H1 (cell line): ENCODE results near the gene PPP1R18. TPM values are rescaled to one million over a fixed set of nuclear protein-coding genes. Genes with fewer than 3 reads are reported as not detected.

ENCODE experiments used
- CTCF ChIA-PET: fragments of 300-600 bp; sonication (Branson Sonifier 250); formaldehyde crosslinking; loops from one replicate; lab custom pipeline; 2021; ENCODE audit not compliant: partially characterized antibody; lab: Charles Lee
- POLR2A ChIA-PET: fragments of 300-600 bp; sonication (Branson Sonifier 250); formaldehyde crosslinking; loops from one replicate; lab custom pipeline; 2021; ENCODE audit warnings: inconsistent platforms; ENCODE audit not compliant: partially characterized antibody; lab: Charles Lee
- DNase-seq, 2 experiments: peaks; one replicate each; pipeline versions ENCODE4 v3.0.0 to v3.0.0-alpha.2; 2010 to 2022; ENCODE audit warnings: low spot score in 2 of 2, low read depth in 1 of 2, mixed read lengths in 1 of 2
- FAIRE-seq: peaks from 2 replicates; lab custom pipeline; 2011; peaks lifted over from hg19 to GRCh38; lab: Jason Lieb, UNC
- H2AFZ ChIP-seq: 2 replicates; pipeline ENCODE4 v1.8.1; 2012; ENCODE audit warnings: low read length, inconsistent platforms
- H2AK5ac ChIP-seq: 2 replicates; pipeline ENCODE4 v1.6.1; 2013; ENCODE audit warnings: low read depth, low read length
- H2BK120ac ChIP-seq: replicated peaks from 2 replicates; pipeline ENCODE3; 2013; ENCODE audit warnings: low read depth, low read length, inconsistent platforms
- H2BK12ac ChIP-seq: 2 replicates; pipeline ENCODE4 v1.6.1; 2013; ENCODE audit warnings: low read depth, low read length
- H2BK15ac ChIP-seq: 2 replicates; pipeline ENCODE4 v1.6.1; 2013; ENCODE audit warnings: low read length
- H2BK20ac ChIP-seq: 2 replicates; pipeline ENCODE4 v1.6.1; 2013; ENCODE audit warnings: low read length
- H2BK5ac ChIP-seq: 2 replicates; pipeline ENCODE4 v1.6.1; 2013; ENCODE audit warnings: low read depth, low read length
- H3K14ac ChIP-seq: 2 replicates; pipeline ENCODE4 v1.6.1; 2013; ENCODE audit warnings: inconsistent platforms; ENCODE audit not compliant: insufficient read length
- H3K18ac ChIP-seq: 2 replicates; pipeline ENCODE4 v1.6.1; 2013; ENCODE audit warnings: low read length; ENCODE audit errors: extremely low read depth
- H3K23ac ChIP-seq: 2 replicates; pipeline ENCODE4 v1.6.1; 2013; ENCODE audit warnings: inconsistent platforms; ENCODE audit not compliant: insufficient read length
- H3K23me2 ChIP-seq: 2 replicates; pipeline ENCODE4 v1.6.1; 2013; ENCODE audit warnings: low read depth, low read length
- H3K27ac ChIP-seq: 2 replicates; pipeline ENCODE4 v1.6.1; 2011; ENCODE audit warnings: low read depth, low read length, inconsistent platforms
- H3K27me3 ChIP-seq, 4 experiments: replicated peaks in 1 of 4; 1 replicate in 1 of 4; 2 replicates in 3 of 4; pipeline versions ENCODE4 v1.6.1 to v1.8.1; 2011 to 2013; ENCODE audit warnings: low read length in 3 of 4, mild to moderate bottlenecking in 3 of 4, inconsistent platforms in 2 of 4, mixed read lengths in 2 of 4, moderate library complexity in 1 of 4; ENCODE audit not compliant: control insufficient read depth in 3 of 4, insufficient read depth in 3 of 4; ENCODE audit errors: extremely low read depth in 1 of 4
- H3K36me3 ChIP-seq, 4 experiments: 2 replicates each; pipeline versions ENCODE4 v1.6.1 to v1.8.1; 2011 to 2013; ENCODE audit warnings: mild to moderate bottlenecking in 4 of 4, low read length in 3 of 4, moderate library complexity in 2 of 4, control low read depth in 1 of 4, inconsistent platforms in 1 of 4; ENCODE audit not compliant: insufficient read depth in 4 of 4, control insufficient read depth in 2 of 4
- H3K4ac ChIP-seq: replicated peaks from 2 replicates; pipeline ENCODE3; 2013; ENCODE audit warnings: low read length, low read depth, mixed read lengths, inconsistent platforms; ENCODE audit not compliant: insufficient read length
- H3K4me1 ChIP-seq, 4 experiments: replicated peaks in 1 of 4; 1 replicate in 1 of 4; 2 replicates in 3 of 4; pipeline versions ENCODE4 v1.6.1 to v1.8.1; 2011 to 2013; ENCODE audit warnings: low read length in 3 of 4, inconsistent platforms in 2 of 4, mixed read lengths in 1 of 4; ENCODE audit not compliant: insufficient read depth in 4 of 4, control insufficient read depth in 3 of 4
- H3K4me2 ChIP-seq, 2 experiments: 2 replicates each; pipeline versions ENCODE4 v1.6.1 to v1.8.1; 2011 to 2013; ENCODE audit warnings: low read depth in 2 of 2, low read length in 2 of 2, control low read depth in 1 of 2, inconsistent platforms in 1 of 2, mild to moderate bottlenecking in 1 of 2; ENCODE audit not compliant: insufficient read depth in 1 of 2
- H3K4me3 ChIP-seq, 4 experiments: fragments of 200-600, 300-600 bp in 1 of 4; sonication (generic), shearing (Covaris generic), sonication (Bioruptor Twin) in 1 of 4; 2 replicates each; pipeline versions ENCODE4 v1.5.1 to v1.8.1; 2011 to 2016; ENCODE audit warnings: low read length in 4 of 4, low read depth in 3 of 4, control low read depth in 2 of 4, inconsistent platforms in 2 of 4, mild to moderate bottlenecking in 2 of 4, mixed read lengths in 1 of 4, moderate library complexity in 1 of 4; ENCODE audit not compliant: insufficient read depth in 2 of 4; ENCODE audit errors: extremely low read depth in 1 of 4
- H3K56ac ChIP-seq: replicated peaks from 2 replicates; pipeline ENCODE3; 2013; ENCODE audit warnings: low read depth, mild to moderate bottlenecking, mixed read lengths, low read length, inconsistent platforms; ENCODE audit not compliant: insufficient read length
- H3K79me1 ChIP-seq: 2 replicates; pipeline ENCODE4 v1.6.1; 2013; ENCODE audit warnings: low read depth, low read length, control low read depth
- H3K79me2 ChIP-seq, 2 experiments: 2 replicates each; pipeline versions ENCODE4 v1.6.1 to v1.8.1; 2012 to 2013; ENCODE audit warnings: low read length in 2 of 2, mild to moderate bottlenecking in 2 of 2, inconsistent platforms in 1 of 2; ENCODE audit not compliant: insufficient read depth in 2 of 2, control insufficient read depth in 1 of 2
- H3K9ac ChIP-seq, 4 experiments: replicated peaks in 1 of 4; 1 replicate in 1 of 4; 2 replicates in 3 of 4; pipeline versions ENCODE4 v1.6.1 to v1.8.1; 2011 to 2013; ENCODE audit warnings: low read depth in 3 of 4, low read length in 3 of 4, control low read depth in 2 of 4, mild to moderate bottlenecking in 2 of 4, moderate library complexity in 2 of 4, inconsistent platforms in 1 of 4; ENCODE audit errors: extremely low read depth in 1 of 4
- H3K9me3 ChIP-seq, 2 experiments: 2 replicates each; pipeline versions ENCODE4 v1.6.1 to v1.8.1; 2012 to 2013; ENCODE audit warnings: mild to moderate bottlenecking in 2 of 2, moderate library complexity in 2 of 2, control low read depth in 1 of 2, inconsistent platforms in 1 of 2, low read depth in 1 of 2, low read length in 1 of 2, mixed read lengths in 1 of 2; ENCODE audit not compliant: insufficient read depth in 2 of 2
- H4K20me1 ChIP-seq, 2 experiments: replicated peaks in 1 of 2; 2 replicates each; pipeline versions ENCODE3 to v1.8.1; 2011 to 2013; ENCODE audit warnings: inconsistent platforms in 2 of 2, low read length in 2 of 2, mild to moderate bottlenecking in 1 of 2; ENCODE audit not compliant: insufficient read depth in 2 of 2, control insufficient read depth in 1 of 2
- H4K5ac ChIP-seq: 2 replicates; pipeline ENCODE4 v1.6.1; 2013; ENCODE audit warnings: low read length, low read depth, mixed read lengths, inconsistent platforms; ENCODE audit not compliant: insufficient read length
- H4K8ac ChIP-seq: 2 replicates; pipeline ENCODE4 v1.8.0; 2013; ENCODE audit warnings: mild to moderate bottlenecking, moderate library complexity, low read length, inconsistent platforms; ENCODE audit not compliant: insufficient read depth; ENCODE audit errors: extremely low read depth
- H4K91ac ChIP-seq: replicated peaks from 2 replicates; pipeline ENCODE3; 2013; ENCODE audit warnings: low read length, mixed read lengths, inconsistent platforms; ENCODE audit not compliant: insufficient read length
- BRCA1 ChIP-seq: IDR thresholded peaks from 2 replicates; pipeline ENCODE4 v1.6.1; 2012; ENCODE audit warnings: low read depth, low read length, improper control_type of control experiment
- CBX8 ChIP-seq: fragments of 300-800, 300-1000 bp; sonication (generic); IDR thresholded peaks from 2 replicates; pipeline ENCODE4 v1.7.1; 2016; ENCODE audit warnings: low read depth, low read length, borderline replicate concordance
- EP300 ChIP-seq, 2 experiments: IDR thresholded peaks; 1 replicate in 1 of 2; 2 replicates in 1 of 2; pipeline ENCODE4 v1.6.1; 2011 to 2012; ENCODE audit warnings: low read depth in 2 of 2, low read length in 2 of 2, mild to moderate bottlenecking in 2 of 2, borderline replicate concordance in 1 of 2, inconsistent platforms in 1 of 2, moderate library complexity in 1 of 2
- GTF2F1 ChIP-seq: IDR thresholded peaks from 2 replicates; pipeline ENCODE4 v1.6.1; 2012; ENCODE audit warnings: low read depth, low read length, improper control_type of control experiment, borderline replicate concordance
- RNF2 ChIP-seq: fragments of 200-900, 300-1000 bp; sonication (generic); IDR thresholded peaks from 2 replicates; pipeline ENCODE4 v1.7.1; 2016; ENCODE audit warnings: borderline replicate concordance, low read depth, mild to moderate bottlenecking, antibody characterized with exemption, low read length; ENCODE audit not compliant: poor library complexity, severe bottlenecking; ENCODE audit errors: missing control alignments
- RXRA ChIP-seq: IDR thresholded peaks from 2 replicates; pipeline ENCODE4 v1.6.1; 2011; ENCODE audit warnings: low read depth, mild to moderate bottlenecking, low read length, moderate library complexity; ENCODE audit not compliant: insufficient read depth
- SP4 ChIP-seq: IDR thresholded peaks from 2 replicates; pipeline ENCODE4 v1.6.1; 2012; ENCODE audit warnings: low read length, inconsistent platforms
- TAF1 ChIP-seq: IDR thresholded peaks from 2 replicates; pipeline ENCODE4 v1.6.1; 2011; ENCODE audit warnings: mild to moderate bottlenecking, low read depth, low read length
- polyA plus RNA-seq, 7 experiments: library from polyadenylated mRNA; depleted of rRNA in 3 of 7; stranded (reverse) in 5 of 7; unstranded in 2 of 7; fragments of >200 nt in 5 of 7; fragments of 200-250 nt in 2 of 7; gene quantifications; 1 replicate in 5 of 7; 2 replicates in 1 of 7; 4 replicates in 1 of 7; pipeline versions ENCODE4 v1.2.1 to v1.2.3, GENCODE V29; 2011 to 2013; ENCODE audit warnings: missing spikeins in 2 of 7, mixed read lengths in 2 of 7
- total RNA-seq: library from RNA; stranded (reverse); fragmentation: NEBNext Ultra II Directional; extraction: Animal tissue kit (Norgen Biotek cat#: 25700); gene quantifications from 2 replicates; pipeline ENCODE4 v1.2.1, GENCODE V29; 2021

PPP1R18 gene
- total and polyA plus RNA-seq, 2 of the 8 experiments (the other 6 are each of a cell fraction or from before 2014, with no cell fraction given), result 25.1 to 29.1 TPM

- Histone ChIP-seq H3K36me3 (peaks cover 18 to 74% (median 65%) of the 10 kb centered on the region in 4 experiments), H3K4me2 (no peak overlapping the region), H4K8ac (no peak overlapping the region), H4K5ac (no peak overlapping the region), H4K91ac (no peak overlapping the region), H3K4me3 (no peak overlapping the region), H3K23me2 (no peaks in the 10 kb centered on the region), H2BK20ac (no peak overlapping the region), H3K23ac (no peak overlapping the region), H2AFZ (no peak overlapping the region), H3K14ac (no peak overlapping the region), H3K9me3 (no peaks in the 10 kb centered on the region), H3K4ac (no peak overlapping the region), H2BK12ac (no peak overlapping the region), H3K4me1 (no peaks in the 10 kb centered on the region), H2BK15ac (no peak overlapping the region), H2AK5ac (no peak overlapping the region), H3K27me3 (no peaks in the 10 kb centered on the region), H3K79me2 (no peaks in the 10 kb centered on the region), H3K79me1 (no peaks in the 10 kb centered on the region), H3K27ac (no peak overlapping the region), H2BK5ac (no peak overlapping the region), H3K9ac (no peak overlapping the region), H3K56ac (no peak overlapping the region), H3K18ac (no peak overlapping the region), H4K20me1 (peaks cover 3 to 6% of the 10 kb centered on the region in 2 experiments), H2BK120ac (no peak overlapping the region)
- ChIA-PET POLR2A (interaction anchor here (0.6 to 1.9 kb wide), 7 partner anchors 9 to 170 kb away, joined by 3 to 9 read pairs (median 4); no protein-coding TSS in a partner anchor), CTCF (interaction anchor here (1.5 to 3.3 kb wide), 2 partner anchors 9 to 14 kb away, joined by 3 to 12 read pairs; partner anchors contain the start of gene DHX16)
- DNase-seq (no peak), FAIRE-seq (no peak)
- no peak for TF ChIP-seq SP4
- TF ChIP-seq TAF1, result no peak
- TF ChIP-seq EP300 (IDR thresholded peaks at IDR 0.05; ENCODE audit: borderline replicate concordance in 1 of 2, low read depth in 2 of 2, low read length in 2 of 2), result no peak
- no peak for TF ChIP-seq RNF2
- TF ChIP-seq RXRA, result no peak
- no peak for TF ChIP-seq GTF2F1
- TF ChIP-seq CBX8, result no peak
- TF ChIP-seq BRCA1, result no peak
Measured at GRCh38 chr6:30657454-30657853, 29.0 kb downstream of the PPP1R18 start.
